ENCODE measurements around the gene PRSS35.
"Not testable (repeated sequence)": the region's sequence is repeated elsewhere in the genome, so short reads cannot be mapped to it uniquely, and the experiment has no call there.

PRSS35 gene

GRCh38 chr6:83511901-83512681 lies at the start of gene PRSS35:
Gene PRSS35 (plus strand): TSS chr6:83512534. CDS start chr6:83523442, 10,908 bp downstream.
- DNase-seq, result no peak

- no peak for DNase-seq
Observed at GRCh38 chr6:83463886-83464285, 48.4 kb upstream of the PRSS35 start.

- DNase-seq, result no peak
Observed at GRCh38 chr6:83464381-83465140, 47.8 kb upstream of the PRSS35 start.

- DNase-seq, result no peak
Observed at GRCh38 chr6:83466328-83466727, 46.0 kb upstream of the PRSS35 start.

GRCh38 chr6:83467620-83468036 lies 44.7 kb upstream of the PRSS35 start:
- no peak for DNase-seq

- no peak for DNase-seq
Observed at GRCh38 chr6:83470001-83470400, 42.3 kb upstream of the PRSS35 start.

GRCh38 chr6:83470587-83470986 lies 41.7 kb upstream of the PRSS35 start:
- no peak for DNase-seq

GRCh38 chr6:83472767-83473166 lies 39.6 kb upstream of the PRSS35 start:
- DNase-seq, result no peak

GRCh38 chr6:83474309-83474708 lies 38.0 kb upstream of the PRSS35 start:
- no peak for DNase-seq

GRCh38 chr6:83476971-83477370 lies 35.4 kb upstream of the PRSS35 start:
- DNase-seq, result no peak

GRCh38 chr6:83479389-83479788 lies 32.9 kb upstream of the PRSS35 start:
- DNase-seq, result no peak

- DNase-seq, result no peak
Observed at GRCh38 chr6:83480470-83480869, 31.9 kb upstream of the PRSS35 start.

- DNase-seq, result not testable (repeated sequence)
Observed at GRCh38 chr6:83481938-83482337, 30.4 kb upstream of the PRSS35 start.

- no peak for DNase-seq
Observed at GRCh38 chr6:83488448-83488847, 23.9 kb upstream of the PRSS35 start.

GRCh38 chr6:83488861-83489260 lies 23.5 kb upstream of the PRSS35 start:
- DNase-seq, result no peak

- DNase-seq, result no peak
Observed at GRCh38 chr6:83490217-83490807, 22.0 kb upstream of the PRSS35 start.

- DNase-seq, result no peak
Observed at GRCh38 chr6:83505356-83505755, 7.0 kb upstream of the PRSS35 start.

- DNase-seq, result no peak
Observed at GRCh38 chr6:83509441-83509840, 2.9 kb upstream of the PRSS35 start.

- no peak for DNase-seq
Observed at GRCh38 chr6:83510791-83511190, 1.5 kb upstream of the PRSS35 start.

- no peak for DNase-seq
Observed at GRCh38 chr6:83511266-83511665, 1.1 kb upstream of the PRSS35 start.

GRCh38 chr6:83514466-83514865 lies 2.1 kb downstream of the PRSS35 start:
- DNase-seq, result no peak

GRCh38 chr6:83514866-83515466 lies 2.6 kb downstream of the PRSS35 start:
- no peak for DNase-seq

- DNase-seq, result no peak
Observed at GRCh38 chr6:83517500-83517899, 5.2 kb downstream of the PRSS35 start.
